Motor neuron (in vitro differentiated cells): ENCODE measurements around the gene PPEF2. TPM values are rescaled to one million over a fixed set of nuclear protein-coding genes. Genes with fewer than 3 reads are reported as not detected.
"Not testable (repeated sequence)": the region's sequence is repeated elsewhere in the genome, so short reads cannot be mapped to it uniquely, and the experiment has no call there.

Source experiments
- ATAC-seq, 8 experiments: fragments of 200-7000 bp; cut with Tn5 transposase; replicated peaks in 6 of 8; 2 replicates each; pipeline ENCODE4 v1.8.0; 2021; ENCODE audit warnings: mild to moderate bottlenecking in 8 of 8, moderate library complexity in 8 of 8
- H3K27ac ChIP-seq, 2 donors: fragments of 250-450 bp; sonication (Bioruptor Pico); 2 replicates each; pipeline ENCODE4 v1.9.0; 2021; ENCODE audit warnings: antibody characterized with exemption in 2 of 2, mild to moderate bottlenecking in 2 of 2, moderate library complexity in 1 of 2
- H3K4me1 ChIP-seq, 2 donors: fragments of 250-450 bp; sonication (Bioruptor Pico); replicated peaks in 1 of 2; 2 replicates each; pipeline ENCODE4 v1.6.1; 2021; ENCODE audit warnings: antibody characterized with exemption in 2 of 2, mild to moderate bottlenecking in 2 of 2, moderate library complexity in 1 of 2
- H3K4me3 ChIP-seq, 5 donors: fragments of 250-450 bp; sonication (Bioruptor Pico); 2 replicates each; pipeline ENCODE4 v1.9.0; 2021; ENCODE audit warnings: antibody characterized with exemption in 5 of 5, mild to moderate bottlenecking in 5 of 5, moderate library complexity in 4 of 5
- WGBS, 10 experiments: fragments of 450-650 bp; shearing (Covaris generic); methylation state at CpG; one replicate each; pipeline ENCODE4 v1.0.0; 2022; 5-methylcytosine and 5-hydroxymethylcytosine counted together
- in situ Hi-C, 9 experiments: fragments of 400-800 bp; cut with MboI; loops; one replicate each; pipeline ENCODE4 v1.15.0; 2021; ENCODE audit warnings: low sequenced_read_pairs in 9 of 9, low pct_unique_long_range_greater_than_20kb in 2 of 9; ENCODE audit not compliant: unreplicated experiment in 9 of 9
- total RNA-seq, 8 experiments: library from RNA; unstranded; fragments of 300-600 nt; gene quantifications; 2 replicates each; pipeline versions ENCODE4 v1.2.3 to v1.2.4, GENCODE V29; 2022

The PPEF2 gene
- total RNA-seq, 8 experiments from 2014 or later: 0.15 to 0.80 (median 0.29) TPM; not detected in 3

- Histone ChIP-seq H3K4me1 (no peaks in the 10 kb centered on the region), H3K4me3 (no peak overlapping the region), H3K27ac (no peak overlapping the region)
- 38 to 100% (median 90%) methylated on average over 1 to 19 of the region's 24 CpGs; no CpG with 5 or more reads in 3 of the 10 experiments for WGBS, 10 experiments
- in situ Hi-C loops: no loop called here
- no peak for ATAC-seq
Observed at GRCh38 chr4:75886104-75886503, 16.1 kb downstream of the PPEF2 start.

GRCh38 chr4:75881476-75881875 lies 20.8 kb downstream of the PPEF2 start:
- Histone ChIP-seq H3K4me3 (no peak overlapping the region), H3K4me1 (peaks cover 0 to 8% of the 10 kb centered on the region in 2 donors), H3K27ac (no peak overlapping the region)
- ATAC-seq: no peak
- 0 to 100% (median 68%) methylated on average over 1 to 3 of the region's 3 CpGs; no CpG with 5 or more reads in 2 of the 10 experiments for WGBS, 10 experiments
- in situ Hi-C loops: no loop called here

- Histone ChIP-seq H3K4me3 (no peak overlapping the region), H3K4me1 (peaks cover 0 to 8% of the 10 kb centered on the region in 2 donors), H3K27ac (no peak overlapping the region)
- 0 to 100% (median 14%) methylated on average over 1 of the region's 1 CpG; no CpG with 5 or more reads in 3 of the 10 experiments for whole genome bisulfite sequencing, 10 experiments
- no peak for ATAC-seq
- in situ Hi-C loops: no loop called here
Observed at GRCh38 chr4:75880278-75880677, 22.0 kb downstream of the PPEF2 start.

GRCh38 chr4:75878246-75878756 lies 24.0 kb downstream of the PPEF2 start:
- Histone ChIP-seq H3K4me1 (peaks cover 0 to 8% of the 10 kb centered on the region in 2 donors), H3K27ac (no peak overlapping the region), H3K4me3 (no peak overlapping the region)
- in situ Hi-C loops: no loop called here
- peak in 4 of 8 experiments; percentile 27 to 59 (median 50) for ATAC-seq
- WGBS, 10 experiments: 8 to 30% (median 27%) methylated on average over 2 to 6 of the region's 6 CpGs; no CpG with 5 or more reads in 5 of the 10 experiments

- 49 to 100% (median 79%) methylated on average over 2 to 14 of the region's 18 CpGs; no CpG with 5 or more reads in 3 of the 10 experiments for WGBS, 10 experiments
- in situ Hi-C loops: no loop called here
- peaks cover 0 to 8% of the 10 kb centered on the region in 2 donors for H3K4me1 ChIP-seq
- no peak for ATAC-seq
- no peak overlapping the region for H3K27ac ChIP-seq
- no peak overlapping the region for H3K4me3 ChIP-seq
Observed at GRCh38 chr4:75876218-75876617, 26.0 kb downstream of the PPEF2 start.

GRCh38 chr4:75869100-75869499 lies 33.2 kb downstream of the PPEF2 start:
- in situ Hi-C loops: no loop called here
- WGBS, 10 experiments: 33 to 100% (median 50%) methylated on average over 1 to 3 of the region's 3 CpGs; no CpG with 5 or more reads in 3 of the 10 experiments
- H3K4me3 ChIP-seq: no peak overlapping the region
- H3K4me1 ChIP-seq: no peaks in the 10 kb centered on the region
- no peak for ATAC-seq
- H3K27ac ChIP-seq: no peak overlapping the region

GRCh38 chr4:75867130-75867529 lies 35.1 kb downstream of the PPEF2 start:
- 24 to 70% (median 61%) methylated on average over 1 to 3 of the region's 3 CpGs for WGBS, 10 experiments
- no peak overlapping the region for H3K4me3 ChIP-seq
- in situ Hi-C loops: no loop called here
- H3K27ac ChIP-seq: no peak overlapping the region
- no peaks in the 10 kb centered on the region for H3K4me1 ChIP-seq
- no peak for ATAC-seq

GRCh38 chr4:75860606-75861005 lies 41.6 kb downstream of the PPEF2 start:
- ATAC-seq: no peak

GRCh38 chr4:75858721-75859120 lies 43.5 kb downstream of the PPEF2 start:
- H3K4me1 ChIP-seq: no peaks in the 10 kb centered on the region
- no peak for ATAC-seq
- H3K4me3 ChIP-seq: no peak overlapping the region
- 0 to 83% (median 33%) methylated on average over 1 of the region's 1 CpG; no CpG with 5 or more reads in 5 of the 10 experiments for WGBS, 10 experiments
- H3K27ac ChIP-seq: no peak overlapping the region
- in situ Hi-C loops: no loop called here

More at GRCh38 chr4:75860606-75861005, 41.6 kb downstream of the PPEF2 start:
- in situ Hi-C loops: no loop called here
- 20 to 100% (median 78%) methylated on average over 1 to 4 of the region's 5 CpGs; no CpG with 5 or more reads in 2 of the 10 experiments for WGBS, 10 experiments
- Histone ChIP-seq H3K4me1 (no peaks in the 10 kb centered on the region), H3K27ac (no peak overlapping the region), H3K4me3 (no peak overlapping the region)

GRCh38 chr4:75849461-75849860 lies 52.8 kb downstream of the PPEF2 start:
- ATAC-seq: no peak
- Histone ChIP-seq H3K27ac (no peak overlapping the region), H3K4me3 (no peak overlapping the region), H3K4me1 (no peaks in the 10 kb centered on the region)
- 58 to 100% (median 79%) methylated on average over 1 to 6 of the region's 6 CpGs; no CpG with 5 or more reads in 3 of the 10 experiments for WGBS, 10 experiments
- in situ Hi-C loops: no loop called here

- WGBS, 10 experiments: 29 to 100% (median 93%) methylated on average over 1 to 4 of the region's 4 CpGs; no CpG with 5 or more reads in 1 of the 10 experiments
- ATAC-seq: no peak
- Histone ChIP-seq H3K4me3 (no peak overlapping the region), H3K4me1 (no peaks in the 10 kb centered on the region), H3K27ac (no peak overlapping the region)
- in situ Hi-C loops: no loop called here
Observed at GRCh38 chr4:75848891-75849290, 53.4 kb downstream of the PPEF2 start.

GRCh38 chr4:75848171-75848760 lies 54.0 kb downstream of the PPEF2 start:
- H3K4me3 ChIP-seq, H3K27ac ChIP-seq, in situ Hi-C loops, H3K4me1 ChIP-seq: not testable (repeated sequence)
- WGBS, 10 experiments: 0 to 42% (median 21%) methylated on average over 3 to 11 of the region's 14 CpGs; no CpG with 5 or more reads in 1 of the 10 experiments
- peak; percentile 81 to 99 (median 92) for ATAC-seq

- WGBS, 10 experiments: 83 to 100% (median 100%) methylated on average over 1 to 2 of the region's 2 CpGs; no CpG with 5 or more reads in 1 of the 10 experiments
- H3K4me1 ChIP-seq: peaks cover 0 to 9% of the 10 kb centered on the region in 2 donors
- no peak for ATAC-seq
- H3K4me3 ChIP-seq: no peak overlapping the region
- H3K27ac ChIP-seq: no peak overlapping the region
- in situ Hi-C loops: no loop called here
Observed at GRCh38 chr4:75845992-75846391, 56.3 kb downstream of the PPEF2 start.
